Stomach (tissue), 9 donors: ENCODE results near the gene PSENEN. TPM values are rescaled to one million over a fixed set of nuclear protein-coding genes. Genes with fewer than 3 reads are reported as not detected.
A peak's percentile ranks its signal among the peaks of the same experiment; 100 is the strongest.
"Not testable (repeated sequence)": the region's sequence is repeated elsewhere in the genome, so short reads cannot be mapped to it uniquely, and the experiment has no call there.

Experiments used
- DNase-seq, 2 donors: peaks; one replicate each; pipeline versions ENCODE4 v3.0.0 to v3.0.0-alpha.2; 2013 to 2019
- H3K27ac ChIP-seq, 5 donors: fragments of 200-600 bp in 4 of 5; sonication (generic) in 4 of 5; one replicate each; pipeline ENCODE4 v1.5.1; 2013 to 2019; ENCODE audit warnings: mild to moderate bottlenecking in 1 of 5, moderate library complexity in 1 of 5
- H3K27me3 ChIP-seq, 3 donors: fragments of 200-600 bp; sonication (generic); one replicate each; pipeline ENCODE4 v1.5.1; 2017 to 2019; ENCODE audit warnings: mixed run types in 1 of 3
- H3K36me3 ChIP-seq, 4 donors: fragments of 200-600 bp; sonication (generic); 1 replicate in 3 of 4; 2 replicates in 1 of 4; pipeline ENCODE4 v1.5.1; 2016 to 2019
- H3K4me1 ChIP-seq, 4 donors: fragments of 200-600 bp; sonication (generic); one replicate each; pipeline ENCODE4 v1.5.1; 2016 to 2019
- H3K4me3 ChIP-seq, 4 donors: fragments of 200-600 bp; sonication (generic) in 3 of 4; one replicate each; pipeline ENCODE4 v1.5.1; 2016 to 2019; ENCODE audit warnings: mild to moderate bottlenecking in 1 of 4
- H3K9me3 ChIP-seq, 4 donors: fragments of 200-600 bp; sonication (generic); one replicate each; pipeline ENCODE4 v1.5.1; 2016 to 2019
- EP300 ChIP-seq: sonication (generic); formaldehyde crosslinking; IDR thresholded peaks from one replicate; pipeline ENCODE4 v1.6.1; 2017; ENCODE audit warnings: antibody characterized with exemption
- POLR2A ChIP-seq, 4 donors: fragments of 450-650 bp; IDR thresholded peaks; one replicate each; pipeline ENCODE4 v1.6.1; 2016; ENCODE audit warnings: antibody characterized with exemption in 4 of 4, control low read depth in 2 of 4, mild to moderate bottlenecking in 1 of 4, moderate library complexity in 1 of 4
- POLR2AphosphoS5 ChIP-seq, 3 donors: sonication (generic); formaldehyde crosslinking; IDR thresholded peaks; one replicate each; pipeline ENCODE4 v1.6.1; 2016; ENCODE audit warnings: antibody characterized with exemption in 3 of 3
- WGBS, 5 donors: extraction: QIAGEN DNeasy Blood & Tissue Kit in 3 of 5; methylation state at CpG; one replicate each; pipeline versions ENCODE4 v1.1.5 to v1.1.7; 2013 to 2018; 5-methylcytosine and 5-hydroxymethylcytosine counted together
- intact Hi-C: fragments of 100-400 bp; cut with DNase I; formaldehyde crosslinking; loops from one replicate; pipeline ENCODE4 v1.15.1; 2023; ENCODE audit warnings: low total_unique reads
- polyA plus RNA-seq, 3 donors: library from polyadenylated mRNA; stranded (reverse); fragments of 200-250 nt; gene quantifications; one replicate each; pipeline ENCODE4 v1.2.3, GENCODE V29; 2013
- total RNA-seq, 5 donors: library from RNA; depleted of rRNA; stranded (reverse); fragments of >200 nt; gene quantifications; one replicate each; pipeline versions ENCODE4 v1.1.0 to v1.2.3, GENCODE V29; 2014 to 2016
- TF ChIP-seq, protein P1 (sequence below), 7 experiments: fragments of 450-650 bp in 4 of 7; fragments of 200-600 bp in 3 of 7; sonication (generic) in 3 of 7; IDR thresholded peaks; one replicate each; pipeline ENCODE4 v1.5.1; 2016 to 2019; ENCODE audit warnings: antibody characterized with exemption in 7 of 7, control low read depth in 2 of 7, mild to moderate bottlenecking in 1 of 7
- donor health status: healthy with polysubstance abuse.
- donor health status: Bipolar disorder and iron deficiency.
- donor health status: healthy.

PSENEN gene
- total and polyA plus RNA-seq, 8 donors = 9.3 to 101 (median 50.4) TPM; not detected in 1

GRCh38 chr19:35764432-35765315 is 19.2 kb downstream of the PSENEN start:
- Histone ChIP-seq H3K27ac (no peak overlapping the region), H3K9me3 (no peaks in the 10 kb centered on the region), H3K4me1 (peaks cover 0 to 20% (median 4%) of the 10 kb centered on the region in 4 donors), H3K36me3 (peaks cover 17 to 80% (median 74%) of the 10 kb centered on the region in 4 donors), H3K27me3 (no peaks in the 10 kb centered on the region), H3K4me3 (no peak overlapping the region)
- DNase-seq = no peak
- intact Hi-C loops = no loop called here
- TF ChIP-seq POLR2A (IDR thresholded peaks at IDR 0.05) (no peak), POLR2AphosphoS5 (IDR thresholded peaks at IDR 0.05) (no peak), EP300 (no peak)
- TF ChIP-seq, protein P1, sequence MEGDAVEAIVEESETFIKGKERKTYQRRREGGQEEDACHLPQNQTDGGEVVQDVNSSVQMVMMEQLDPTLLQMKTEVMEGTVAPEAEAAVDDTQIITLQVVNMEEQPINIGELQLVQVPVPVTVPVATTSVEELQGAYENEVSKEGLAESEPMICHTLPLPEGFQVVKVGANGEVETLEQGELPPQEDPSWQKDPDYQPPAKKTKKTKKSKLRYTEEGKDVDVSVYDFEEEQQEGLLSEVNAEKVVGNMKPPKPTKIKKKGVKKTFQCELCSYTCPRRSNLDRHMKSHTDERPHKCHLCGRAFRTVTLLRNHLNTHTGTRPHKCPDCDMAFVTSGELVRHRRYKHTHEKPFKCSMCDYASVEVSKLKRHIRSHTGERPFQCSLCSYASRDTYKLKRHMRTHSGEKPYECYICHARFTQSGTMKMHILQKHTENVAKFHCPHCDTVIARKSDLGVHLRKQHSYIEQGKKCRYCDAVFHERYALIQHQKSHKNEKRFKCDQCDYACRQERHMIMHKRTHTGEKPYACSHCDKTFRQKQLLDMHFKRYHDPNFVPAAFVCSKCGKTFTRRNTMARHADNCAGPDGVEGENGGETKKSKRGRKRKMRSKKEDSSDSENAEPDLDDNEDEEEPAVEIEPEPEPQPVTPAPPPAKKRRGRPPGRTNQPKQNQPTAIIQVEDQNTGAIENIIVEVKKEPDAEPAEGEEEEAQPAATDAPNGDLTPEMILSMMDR (IDR thresholded peaks at IDR 0.05) = no peak
- 88 to 96% (median 93%) methylated on average over 16 to 17 of the region's 17 CpGs for WGBS, 5 donors

- peaks cover 0 to 9% (median 0%) of the 10 kb centered on the region in 4 donors for H3K4me1 ChIP-seq
- TF ChIP-seq, protein P1 (IDR thresholded peaks at IDR 0.05) = no peak
- no peak for TF ChIP-seq EP300
- no peak for TF ChIP-seq POLR2A (IDR thresholded peaks at IDR 0.05)
- no peak for TF ChIP-seq POLR2AphosphoS5 (IDR thresholded peaks at IDR 0.05)
- no peak for DNase-seq
- no peaks in the 10 kb centered on the region for H3K9me3 ChIP-seq
- H3K36me3 ChIP-seq = peaks cover 17 to 74% (median 64%) of the 10 kb centered on the region in 4 donors
- no peak overlapping the region for H3K27ac ChIP-seq
- 79 to 85% (median 82%) methylated on average over 10 to 11 of the region's 11 CpGs for WGBS, 5 donors
- no peak overlapping the region for H3K4me3 ChIP-seq
- H3K27me3 ChIP-seq = no peaks in the 10 kb centered on the region
- intact Hi-C loops = no loop called here
Measured at GRCh38 chr19:35766571-35767104, 21.2 kb downstream of the PSENEN start.

- Histone ChIP-seq H3K27ac (peak overlapping the region in 1 of 5 donors; percentile 24), H3K36me3 (peaks cover 13 to 66% (median 56%) of the 10 kb centered on the region in 4 donors), H3K27me3 (no peaks in the 10 kb centered on the region), H3K4me1 (peaks cover 0 to 9% (median 0%) of the 10 kb centered on the region in 4 donors), H3K4me3 (no peak overlapping the region), H3K9me3 (no peaks in the 10 kb centered on the region)
- 63 to 78% (median 71%) methylated on average over 24 to 34 of the region's 34 CpGs for WGBS, 5 donors
- TF ChIP-seq POLR2AphosphoS5 (IDR thresholded peaks at IDR 0.05) = no peak
- TF ChIP-seq EP300 = no peak
- TF ChIP-seq POLR2A (IDR thresholded peaks at IDR 0.05) = no peak
- TF ChIP-seq, protein P1 (IDR thresholded peaks at IDR 0.05) = no peak
- intact Hi-C loops = no loop called here
- peak in 1 of 2 donors; percentile 84 for DNase-seq
Measured at GRCh38 chr19:35767288-35768081, 22.0 kb downstream of the PSENEN start.

DNA sequence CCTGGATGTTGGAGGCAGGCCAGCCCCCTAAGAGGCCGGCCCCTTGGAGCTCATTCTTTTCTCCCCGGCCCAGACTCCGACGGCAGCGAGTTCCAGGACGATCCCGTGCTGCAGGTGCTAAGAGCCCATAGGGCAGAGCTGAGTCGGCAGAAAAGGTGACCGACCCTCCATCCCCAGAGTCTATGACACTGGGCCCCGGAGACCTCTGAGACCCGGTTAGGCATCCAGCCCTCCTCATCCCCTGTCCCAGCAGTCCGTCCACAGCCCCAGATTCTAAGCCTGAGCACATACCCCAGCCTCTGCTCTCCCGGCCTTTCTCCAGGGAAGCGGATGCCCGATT is 22.6 kb downstream of the PSENEN start:
- Histone ChIP-seq H3K27ac (peak overlapping the region in 1 of 5 donors; percentile 24), H3K4me3 (no peak overlapping the region), H3K4me1 (peaks cover 0 to 9% (median 0%) of the 10 kb centered on the region in 4 donors), H3K27me3 (no peaks in the 10 kb centered on the region), H3K9me3 (no peaks in the 10 kb centered on the region), H3K36me3 (peaks cover 13 to 60% (median 50%) of the 10 kb centered on the region in 4 donors)
- intact Hi-C loops = no loop called here
- no peak for DNase-seq
- TF ChIP-seq EP300 = no peak
- no peak for TF ChIP-seq POLR2A (IDR thresholded peaks at IDR 0.05)
- TF ChIP-seq POLR2AphosphoS5 (IDR thresholded peaks at IDR 0.05) = no peak
- 49 to 70% (median 68%) methylated on average over 12 to 15 of the region's 15 CpGs for WGBS, 5 donors

- H3K9me3 ChIP-seq, H3K4me3 ChIP-seq, intact Hi-C loops, H3K27me3 ChIP-seq, DNase-seq, H3K27ac ChIP-seq: not testable (repeated sequence)
- H3K36me3 ChIP-seq = peaks cover 0 to 18% (median 9%) of the 10 kb centered on the region in 4 donors
- 86 to 94% (median 89%) methylated on average over 5 of the region's 5 CpGs for WGBS, 5 donors
- H3K4me1 ChIP-seq = peaks cover 7 to 29% (median 24%) of the 10 kb centered on the region in 4 donors
Measured at GRCh38 chr19:35772362-35772761, 26.9 kb downstream of the PSENEN start.
